ENCODE measurements around the gene PCNX1. TPM values are rescaled to one million over a fixed set of nuclear protein-coding genes. Genes with fewer than 3 reads are reported as not detected.

Gene PCNX1
- total RNA-seq, 2 donors from 2014 or later = 67.4 to 107 TPM

GRCh38 chr14:70885343-70886022 is 21.8 kb upstream of the PCNX1 start:
- ATAC-seq = peak; percentile 45 to 69
- peak in 1 of 2 donors; percentile 67 for DNase-seq (ENCODE audit: low spot score in 2 of 2)
- peak overlapping the region; percentile 97 to 99 for H3K27ac Mint-ChIP-seq
- H3K9me3 Mint-ChIP-seq = peaks cover 0 to 6% of the 10 kb centered on the region in 2 donors
- peaks cover 0 to 8% of the 10 kb centered on the region in 2 donors for H3K36me3 Mint-ChIP-seq

DNA sequence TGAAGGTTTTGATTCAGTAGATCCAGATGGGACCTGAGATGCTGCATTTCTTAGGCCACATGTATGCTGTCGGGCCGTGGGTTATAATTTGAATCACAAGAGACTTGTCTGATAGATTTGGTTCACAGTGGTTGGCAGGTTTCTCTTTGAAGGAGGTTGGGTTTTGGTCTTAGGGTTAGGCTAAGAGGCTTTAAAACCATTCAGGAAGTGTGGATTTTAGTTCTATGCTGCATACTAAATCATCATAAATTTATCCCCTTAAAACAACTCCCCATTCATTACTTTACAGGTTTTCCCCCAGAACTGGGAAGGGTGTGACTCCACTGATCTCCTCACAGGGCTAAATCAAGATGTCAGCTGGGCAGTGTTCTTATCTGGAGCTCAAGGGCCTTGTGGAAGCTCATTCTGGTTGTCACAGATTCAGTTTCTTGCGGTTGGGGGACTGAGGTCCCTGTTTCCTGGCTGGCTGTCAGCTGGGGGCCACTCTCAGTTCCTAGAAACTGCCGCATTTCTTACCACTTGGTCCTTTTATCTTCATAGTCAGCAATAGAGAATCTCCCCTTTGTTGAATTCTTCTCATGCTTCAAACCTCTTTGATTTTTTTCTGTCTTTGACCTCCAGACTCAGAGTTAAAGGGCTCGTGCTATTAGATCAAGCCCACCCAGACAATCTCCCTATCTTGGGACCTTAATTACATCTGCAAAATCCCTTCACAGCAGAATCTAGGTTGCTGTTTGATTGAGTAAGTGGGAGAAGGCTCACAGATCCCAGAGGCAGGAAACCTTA is 20.6 kb upstream of the PCNX1 start:
- ATAC-seq = peak; percentile 52 to 59
- H3K27ac Mint-ChIP-seq = peak overlapping the region; percentile 97 to 99
- DNase-seq (ENCODE audit: low spot score in 2 of 2) = peak; percentile 65 to 73
- H3K9me3 Mint-ChIP-seq = peaks cover 0 to 6% of the 10 kb centered on the region in 2 donors
- peaks cover 0 to 8% of the 10 kb centered on the region in 2 donors for H3K36me3 Mint-ChIP-seq

DNA sequence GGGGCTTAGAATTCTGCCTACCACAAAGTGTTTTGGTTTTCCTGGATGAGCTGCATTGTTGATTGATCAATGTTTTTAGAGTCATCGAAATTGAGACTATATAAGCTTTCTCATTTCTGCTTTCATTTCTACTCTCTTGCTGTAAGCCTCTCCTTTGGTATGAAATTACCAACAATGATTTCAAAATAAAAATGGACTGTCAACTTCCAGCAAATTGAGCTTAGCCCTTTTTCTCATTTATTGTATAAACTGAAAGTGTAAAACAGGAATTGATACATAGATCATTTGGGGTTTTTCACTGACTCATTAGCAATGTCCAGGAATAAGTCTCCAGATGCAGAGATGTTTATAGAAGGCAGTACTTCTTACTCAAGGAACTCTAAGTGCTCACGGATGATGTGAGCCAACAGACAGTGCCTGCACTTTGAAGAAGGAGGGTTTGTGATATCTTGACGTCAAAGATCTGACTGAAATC is 20.0 kb upstream of the PCNX1 start:
- peaks cover 0 to 3% of the 10 kb centered on the region in 2 donors for H3K36me3 Mint-ChIP-seq
- H3K9me3 Mint-ChIP-seq = peaks cover 0 to 2% of the 10 kb centered on the region in 2 donors
- DNase-seq (ENCODE audit: low spot score in 2 of 2) = no peak
- peak overlapping the region; percentile 97 to 99 for H3K27ac Mint-ChIP-seq
- ATAC-seq = peak; percentile 22 to 46

DNA sequence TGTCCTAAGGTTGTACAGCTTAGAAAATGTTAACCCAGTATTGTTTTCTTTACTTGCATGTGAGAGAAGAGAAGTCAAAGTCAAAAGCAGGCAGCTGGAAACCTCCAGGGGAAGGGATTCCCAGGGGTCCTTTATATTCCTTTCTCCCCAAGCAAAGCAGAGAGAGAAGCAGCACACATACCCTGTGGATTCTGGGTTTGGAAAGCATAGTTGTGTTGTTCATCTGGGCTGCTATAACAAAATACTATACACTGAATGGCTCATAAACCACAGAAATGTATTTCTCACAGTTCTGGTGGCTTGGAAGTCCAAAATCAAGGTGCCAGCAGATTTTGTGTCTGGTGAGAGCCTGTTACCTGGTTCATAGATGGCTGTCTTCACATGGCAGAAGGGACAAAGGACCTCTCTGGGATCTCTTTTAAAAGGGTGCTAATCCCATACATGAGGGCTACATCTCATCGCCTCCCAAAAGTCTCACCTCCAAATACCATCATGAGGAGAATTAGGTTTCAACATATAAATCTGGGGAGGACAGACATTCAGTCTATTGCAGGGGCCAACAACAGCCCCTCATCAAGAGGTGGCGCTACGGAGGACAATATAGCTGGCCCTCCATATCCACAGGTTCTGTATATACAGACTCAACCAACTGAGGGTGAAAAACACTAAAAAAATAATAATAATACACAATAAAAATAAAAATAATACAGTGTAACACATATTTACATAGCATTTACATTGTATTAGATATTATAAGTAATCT is 19.3 kb upstream of the PCNX1 start:
- Mint-ChIP-seq H3K9me3 (no peaks in the 10 kb centered on the region), H3K27ac (peak overlapping the region; percentile 97 to 99), H3K36me3 (no peaks in the 10 kb centered on the region)
- ATAC-seq = no peak
- DNase-seq (ENCODE audit: low spot score in 2 of 2) = no peak

DNA sequence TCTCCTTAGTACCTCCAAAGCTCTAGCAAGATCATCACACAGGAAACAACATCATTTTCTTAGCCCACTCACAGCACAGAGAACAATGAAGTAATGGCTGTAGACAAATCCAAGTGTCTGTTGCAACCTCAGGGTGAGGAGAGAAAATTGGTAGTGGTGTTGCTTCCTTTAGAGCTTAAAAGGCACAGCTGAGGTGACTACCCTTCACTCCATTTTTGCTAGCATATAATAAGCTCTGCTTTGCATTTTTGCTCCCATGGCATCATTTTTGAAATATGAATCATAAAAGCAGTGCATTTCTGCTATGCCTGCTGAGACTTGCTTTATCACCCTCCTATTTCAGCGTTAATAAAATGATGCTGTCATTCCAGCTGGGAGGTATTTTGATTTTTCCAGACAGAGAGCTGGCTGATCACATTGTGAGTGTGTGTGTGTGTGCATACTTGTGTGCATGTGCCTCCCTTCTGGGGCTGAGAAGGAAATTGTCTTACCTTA is 18.5 kb upstream of the PCNX1 start:
- DNase-seq (ENCODE audit: low spot score in 2 of 2) = no peak
- ATAC-seq = no peak
- Mint-ChIP-seq H3K27ac (no peak overlapping the region), H3K9me3 (no peaks in the 10 kb centered on the region), H3K36me3 (no peaks in the 10 kb centered on the region)

- H3K9me3 Mint-ChIP-seq = no peaks in the 10 kb centered on the region
- no peak for DNase-seq (ENCODE audit: low spot score in 2 of 2)
- ATAC-seq = no peak
- H3K27ac Mint-ChIP-seq = no peak overlapping the region
- H3K36me3 Mint-ChIP-seq = no peaks in the 10 kb centered on the region
Measured at GRCh38 chr14:70889555-70889954, 17.7 kb upstream of the PCNX1 start.

- Mint-ChIP-seq H3K27ac (no peak overlapping the region), H3K36me3 (no peaks in the 10 kb centered on the region), H3K9me3 (no peaks in the 10 kb centered on the region)
- DNase-seq (ENCODE audit: low spot score in 2 of 2) = no peak
- ATAC-seq = no peak
Measured at GRCh38 chr14:70890826-70891659, 16.2 kb upstream of the PCNX1 start.

- no peak overlapping the region for H3K27ac Mint-ChIP-seq
- DNase-seq (ENCODE audit: low spot score in 2 of 2) = no peak
- H3K36me3 Mint-ChIP-seq = peaks cover 0 to 7% of the 10 kb centered on the region in 2 donors
- peaks cover 0 to 7% of the 10 kb centered on the region in 2 donors for H3K9me3 Mint-ChIP-seq
- ATAC-seq = no peak
Measured at GRCh38 chr14:70891737-70892136, 15.5 kb upstream of the PCNX1 start.

DNA sequence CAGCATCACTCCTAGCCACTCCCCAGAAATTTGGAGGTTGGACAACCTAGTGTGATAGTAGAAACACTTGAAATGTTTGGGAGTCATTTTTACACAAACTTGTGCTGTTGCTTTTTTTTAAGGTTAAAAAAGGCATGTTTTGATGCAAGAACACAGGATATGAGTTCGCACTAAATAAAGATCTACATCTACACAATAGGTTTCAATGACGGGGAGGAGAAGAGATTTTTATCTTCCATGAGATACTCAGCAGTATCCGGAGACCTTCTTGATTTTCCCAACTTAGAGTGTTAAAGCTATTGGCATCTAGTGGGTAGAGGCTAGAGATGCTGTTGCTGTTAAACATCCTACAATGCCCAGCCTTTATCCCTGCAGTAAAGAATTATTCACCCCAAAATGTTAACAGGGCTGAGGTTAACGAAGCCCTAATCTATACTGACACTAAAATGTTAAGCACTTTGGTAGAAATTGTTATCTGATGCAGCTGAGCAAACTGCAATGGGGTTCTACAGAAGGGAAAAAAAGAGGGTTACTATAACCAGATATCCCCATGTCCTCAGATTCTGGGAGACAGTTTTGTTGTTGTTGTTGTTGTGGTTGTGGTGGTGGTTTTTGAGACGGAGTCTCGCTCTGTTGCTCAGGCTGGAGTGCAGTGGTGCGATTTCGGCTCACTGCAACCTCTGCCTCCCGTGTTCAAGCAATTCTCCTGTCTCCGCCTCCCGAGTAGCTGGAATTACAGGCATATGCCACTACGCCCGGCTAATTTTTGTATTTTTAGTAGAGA is 14.0 kb upstream of the PCNX1 start:
- Mint-ChIP-seq H3K9me3 (peaks cover 0 to 7% of the 10 kb centered on the region in 2 donors), H3K27ac (peak overlapping the region; percentile 46), H3K36me3 (peaks cover 0 to 12% of the 10 kb centered on the region in 2 donors)
- ATAC-seq (peak in 1 of 2 donors; percentile 3), DNase-seq (ENCODE audit: low spot score in 2 of 2) (no peak)

- ATAC-seq = peak; percentile 81
- no peak for DNase-seq (ENCODE audit: low spot score in 2 of 2)
- Mint-ChIP-seq H3K36me3 (peaks cover 0 to 16% of the 10 kb centered on the region in 2 donors), H3K27ac (peak overlapping the region; percentile 46 to 51), H3K9me3 (peaks cover 0 to 7% of the 10 kb centered on the region in 2 donors)
Measured at GRCh38 chr14:70893858-70894291, 13.4 kb upstream of the PCNX1 start.

DNA sequence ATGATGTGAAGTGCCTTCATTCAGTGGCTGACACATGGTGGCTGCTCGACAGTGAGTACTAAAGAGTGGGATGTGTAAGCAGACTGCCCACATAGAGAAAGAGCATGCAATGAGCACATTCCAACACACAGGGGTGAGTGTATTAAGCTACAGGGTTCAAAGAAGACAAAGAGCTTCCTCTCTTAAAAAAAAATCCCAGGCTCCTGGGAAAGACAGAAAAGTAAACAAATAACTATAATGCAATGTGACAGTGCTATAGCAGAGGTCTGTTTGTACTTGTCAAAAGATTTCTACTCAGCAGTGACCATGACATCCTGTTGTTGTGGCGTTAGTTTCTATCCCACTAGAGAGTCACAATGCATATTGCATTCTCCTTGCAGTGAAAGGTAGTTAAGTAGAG is 12.4 kb upstream of the PCNX1 start:
- Mint-ChIP-seq H3K27ac (peak overlapping the region in 1 of 2 donors; percentile 46), H3K36me3 (peaks cover 0 to 19% of the 10 kb centered on the region in 2 donors), H3K9me3 (peaks cover 0 to 7% of the 10 kb centered on the region in 2 donors)
- no peak for DNase-seq (ENCODE audit: low spot score in 2 of 2)
- peak; percentile 61 to 76 for ATAC-seq

- DNase-seq (ENCODE audit: low spot score in 2 of 2) (no peak), ATAC-seq (no peak)
- Mint-ChIP-seq H3K36me3 (peaks cover 0 to 19% of the 10 kb centered on the region in 2 donors), H3K27ac (no peak overlapping the region), H3K9me3 (peaks cover 0 to 7% of the 10 kb centered on the region in 2 donors)
Measured at GRCh38 chr14:70896317-70896716, 10.9 kb upstream of the PCNX1 start.

DNA sequence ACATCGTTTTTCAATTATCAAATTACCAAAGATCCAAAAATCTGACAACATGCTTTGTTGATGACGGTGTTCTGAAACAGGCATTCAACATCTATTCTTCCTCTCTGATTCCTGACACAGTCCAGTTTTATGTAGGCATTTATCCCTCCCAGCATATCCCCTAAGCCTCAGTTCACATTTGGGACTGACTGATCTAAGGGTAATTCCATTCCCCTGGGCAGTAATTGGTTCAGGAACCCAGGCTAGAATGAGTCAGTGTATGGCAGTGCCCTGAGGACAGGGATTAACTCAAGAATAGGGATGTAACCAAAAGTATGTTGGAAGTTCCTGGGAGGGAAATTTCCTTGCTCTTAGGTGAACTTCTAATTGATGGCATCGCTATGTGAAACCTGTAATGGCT is 10.3 kb upstream of the PCNX1 start:
- peaks cover 0 to 19% of the 10 kb centered on the region in 2 donors for H3K36me3 Mint-ChIP-seq
- H3K27ac Mint-ChIP-seq = no peak overlapping the region
- ATAC-seq (no peak), DNase-seq (ENCODE audit: low spot score in 2 of 2) (no peak)
- H3K9me3 Mint-ChIP-seq = peaks cover 0 to 7% of the 10 kb centered on the region in 2 donors

- H3K36me3 Mint-ChIP-seq = peaks cover 0 to 19% of the 10 kb centered on the region in 2 donors
- H3K9me3 Mint-ChIP-seq = peaks cover 0 to 7% of the 10 kb centered on the region in 2 donors
Measured at GRCh38 chr14:70897464-70897863, 9.8 kb upstream of the PCNX1 start.

DNA sequence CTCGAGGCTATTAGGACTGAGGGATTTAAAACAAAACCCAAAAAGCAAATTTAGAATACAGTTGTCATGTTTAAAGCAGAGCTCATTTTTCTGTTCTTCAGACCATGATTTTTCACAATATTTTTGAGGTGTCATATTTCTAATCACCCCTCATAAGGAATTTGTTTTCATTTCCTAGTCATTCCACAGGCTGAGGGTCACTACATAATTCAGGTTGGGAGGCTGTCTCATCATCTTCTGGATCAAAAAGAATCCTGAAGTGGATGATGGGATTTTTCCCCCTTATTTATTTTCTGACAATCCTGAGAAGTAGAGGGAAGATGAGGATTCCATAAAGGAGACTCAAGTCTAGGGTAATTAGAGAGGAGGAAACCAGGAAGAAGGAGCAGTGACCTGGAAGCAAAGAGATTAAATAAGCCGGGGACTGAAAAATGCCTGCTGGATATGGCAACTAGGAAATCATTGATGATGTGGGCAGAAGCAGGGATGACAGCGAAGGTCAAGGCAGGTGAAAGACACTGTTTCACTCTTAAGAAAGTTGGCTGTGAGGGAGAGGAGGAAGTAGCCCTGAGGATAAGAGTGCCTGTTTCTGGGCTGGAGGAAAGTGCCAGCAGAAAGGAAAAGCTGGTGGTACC is 9.0 kb upstream of the PCNX1 start:
- Mint-ChIP-seq H3K9me3 (peaks cover 0 to 7% of the 10 kb centered on the region in 2 donors), H3K27ac (no peak overlapping the region), H3K36me3 (peaks cover 0 to 19% of the 10 kb centered on the region in 2 donors)
- ATAC-seq = no peak
- no peak for DNase-seq (ENCODE audit: low spot score in 2 of 2)

More at GRCh38 chr14:70897464-70897863, 9.8 kb upstream of the PCNX1 start:
- no peak overlapping the region for H3K27ac Mint-ChIP-seq
- DNase-seq (ENCODE audit: low spot score in 2 of 2) = no peak
- ATAC-seq = no peak

Measured in activated naive CD4-positive, alpha-beta T cell treated with anti-CD3 and anti-CD28 coated beads, Interleukin-2, amount 50 U/mL, for 72 hours (primary cell).